Measurements from ENCODE around the gene AOPEP. TPM values are rescaled to one million over a fixed set of nuclear protein-coding genes. Genes with fewer than 3 reads are reported as not detected.

Gene AOPEP
- total RNA-seq, 1 experiment from 2014 or later = 119 TPM

- DNase-seq (ENCODE audit: low read depth) = no peak
These were observed 7.6 kb upstream of the AOPEP start for GRCh38 chr9:94718936-94719335.

GRCh38 chr9:94719878-94720277 lies 6.6 kb upstream of the AOPEP start:
- peak; percentile 63 for DNase-seq (ENCODE audit: low read depth)

GRCh38 chr9:94720846-94721549 lies 5.5 kb upstream of the AOPEP start:
- DNase-seq (ENCODE audit: low read depth) = peak; percentile 11

- no peak for DNase-seq (ENCODE audit: low read depth)
These were observed 4.7 kb upstream of the AOPEP start for GRCh38 chr9:94721754-94722153.

- DNase-seq (ENCODE audit: low read depth) = no peak
These were observed 1.2 kb upstream of the AOPEP start for GRCh38 chr9:94725293-94725692.

GRCh38 chr9:94728719-94729118 lies 2.2 kb downstream of the AOPEP start:
- DNase-seq (ENCODE audit: low read depth) = no peak

- no peak for DNase-seq (ENCODE audit: low read depth)
These were observed 2.7 kb downstream of the AOPEP start for GRCh38 chr9:94729199-94729598.

GRCh38 chr9:94734054-94734754 lies 7.7 kb downstream of the AOPEP start:
- DNase-seq (ENCODE audit: low read depth) = no peak

GRCh38 chr9:94736759-94737158 lies 10.3 kb downstream of the AOPEP start:
- no peak for DNase-seq (ENCODE audit: low read depth)

GRCh38 chr9:94740145-94740840 lies 13.8 kb downstream of the AOPEP start:
- no peak for DNase-seq (ENCODE audit: low read depth)

- no peak for DNase-seq (ENCODE audit: low read depth)
These were observed 15.4 kb downstream of the AOPEP start for GRCh38 chr9:94741866-94742265.

- DNase-seq (ENCODE audit: low read depth) = no peak
These were observed 16.8 kb downstream of the AOPEP start for GRCh38 chr9:94743035-94743954.

GRCh38 chr9:94745806-94746540 lies 19.5 kb downstream of the AOPEP start:
- DNase-seq (ENCODE audit: low read depth) = no peak

- DNase-seq (ENCODE audit: low read depth) = peak; percentile 34
These were observed 20.3 kb downstream of the AOPEP start for GRCh38 chr9:94746541-94747370.

- no peak for DNase-seq (ENCODE audit: low read depth)
These were observed 28.5 kb downstream of the AOPEP start for GRCh38 chr9:94754976-94755475.

GRCh38 chr9:94757158-94757557 lies 30.7 kb downstream of the AOPEP start:
- peak; percentile 71 for DNase-seq (ENCODE audit: low read depth)

- DNase-seq (ENCODE audit: low read depth) = no peak
These were observed 31.5 kb downstream of the AOPEP start for GRCh38 chr9:94758031-94758430.

- no peak for DNase-seq (ENCODE audit: low read depth)
These were observed 32.4 kb downstream of the AOPEP start for GRCh38 chr9:94758880-94759279.

GRCh38 chr9:94760010-94760409 lies 33.5 kb downstream of the AOPEP start:
- no peak for DNase-seq (ENCODE audit: low read depth)

- DNase-seq (ENCODE audit: low read depth) = no peak
These were observed 34.2 kb downstream of the AOPEP start for GRCh38 chr9:94760660-94761059.

Measured in RPMI7951 (cell line).